Activated CD4-positive, alpha-beta T cell treated with anti-CD3 and anti-CD28 coated beads, Interleukin-2, amount 10 ng/mL, durations not matched to agents 7 days and 5 days (primary cell): ENCODE data around the gene KCNMA1. TPM values are rescaled to one million over a fixed set of nuclear protein-coding genes. Genes with fewer than 3 reads are reported as not detected.

Source experiments
- CTCF ChIA-PET: fragments of 350-600 bp; sonication (Branson Sonifier 250); formaldehyde crosslinking; loops from one replicate; lab custom pipeline; 2021; ENCODE audit warnings: antibody characterized with exemption; lab: Charles Lee
- POLR2A ChIA-PET: fragments of 350-600 bp; sonication (Branson Sonifier 250); formaldehyde crosslinking; loops from one replicate; lab custom pipeline; 2021; ENCODE audit warnings: antibody characterized with exemption; lab: Charles Lee
- DNase-seq: peaks from one replicate; pipeline ENCODE4 v3.0.0-alpha.2; 2020
- H3K27ac Mint-ChIP-seq: one replicate; pipeline ENCODE4 v1.8.0; 2021; ENCODE audit warnings: mild to moderate bottlenecking, moderate library complexity, mixed read lengths
- H3K27me3 Mint-ChIP-seq: one replicate; pipeline ENCODE4 v1.8.0; 2021; ENCODE audit warnings: mixed read lengths
- H3K36me3 Mint-ChIP-seq: one replicate; pipeline ENCODE4 v1.8.0; 2021; ENCODE audit warnings: low read depth, mixed read lengths
- H3K4me1 Mint-ChIP-seq: one replicate; pipeline ENCODE4 v1.8.0; 2021; ENCODE audit warnings: mixed read lengths
- H3K4me3 Mint-ChIP-seq: one replicate; pipeline ENCODE4 v1.8.0; 2021; ENCODE audit warnings: mild to moderate bottlenecking, moderate library complexity, mixed read lengths
- H3K9me3 Mint-ChIP-seq: one replicate; pipeline ENCODE4 v1.8.0; 2021; ENCODE audit warnings: mixed read lengths
- total RNA-seq, 2 experiments: library from RNA; stranded (reverse); gene quantifications; one replicate each; pipeline ENCODE4 v1.2.3, GENCODE V29; 2021

The KCNMA1 gene
- total RNA-seq, 2 experiments from 2014 or later, result not detected

GRCh38 chr10:77492368-77492994, 145.1 kb downstream of the KCNMA1 start:
- DNase-seq, result no peak
- Mint-ChIP-seq H3K27ac (no peak overlapping the region), H3K9me3 (no peaks in the 10 kb centered on the region), H3K4me1 (no peaks in the 10 kb centered on the region), H3K27me3 (no peaks in the 10 kb centered on the region), H3K36me3 (no peaks in the 10 kb centered on the region), H3K4me3 (no peak overlapping the region)
- ChIA-PET POLR2A (no interaction called here), CTCF (no interaction called here)

- ChIA-PET POLR2A (no interaction called here), CTCF (no interaction called here)
- Mint-ChIP-seq H3K4me3 (no peak overlapping the region), H3K9me3 (no peaks in the 10 kb centered on the region), H3K36me3 (no peaks in the 10 kb centered on the region), H3K27ac (no peak overlapping the region), H3K27me3 (no peaks in the 10 kb centered on the region), H3K4me1 (no peaks in the 10 kb centered on the region)
- no peak for DNase-seq
Observed at GRCh38 chr10:77490534-77491314, 146.9 kb downstream of the KCNMA1 start.

- POLR2A ChIA-PET, result interaction anchor here (0.6 kb wide), 1 partner anchor 147 kb away, joined by 3 read pairs; no protein-coding TSS in a partner anchor
- Mint-ChIP-seq H3K27ac (no peak overlapping the region), H3K9me3 (no peaks in the 10 kb centered on the region), H3K4me3 (no peak overlapping the region), H3K27me3 (no peaks in the 10 kb centered on the region), H3K4me1 (no peaks in the 10 kb centered on the region), H3K36me3 (no peaks in the 10 kb centered on the region)
- CTCF ChIA-PET, result interaction anchor here (0.5 kb wide), 1 partner anchor 1082 kb away, joined by 3 read pairs; no protein-coding TSS in a partner anchor
- DNase-seq, result no peak
Observed at GRCh38 chr10:77486517-77486916, 151.1 kb downstream of the KCNMA1 start.

GRCh38 chr10:77485847-77486246, 151.8 kb downstream of the KCNMA1 start:
- CTCF ChIA-PET, result no interaction called here
- Mint-ChIP-seq H3K4me3 (no peak overlapping the region), H3K4me1 (no peaks in the 10 kb centered on the region), H3K27me3 (no peaks in the 10 kb centered on the region), H3K9me3 (no peaks in the 10 kb centered on the region), H3K36me3 (no peaks in the 10 kb centered on the region), H3K27ac (no peak overlapping the region)
- POLR2A ChIA-PET, result no interaction called here
- no peak for DNase-seq

GRCh38 chr10:77482072-77482471, 155.5 kb downstream of the KCNMA1 start:
- H3K27ac Mint-ChIP-seq, result no peak overlapping the region
- H3K27me3 Mint-ChIP-seq, result peaks cover 2% of the 10 kb centered on the region
- H3K36me3 Mint-ChIP-seq, result no peaks in the 10 kb centered on the region
- DNase-seq, result no peak
- POLR2A ChIA-PET, result no interaction called here
- CTCF ChIA-PET, result no interaction called here
- H3K9me3 Mint-ChIP-seq, result no peaks in the 10 kb centered on the region
- H3K4me1 Mint-ChIP-seq, result no peaks in the 10 kb centered on the region
- H3K4me3 Mint-ChIP-seq, result no peak overlapping the region

GRCh38 chr10:77479586-77479985, 158.0 kb downstream of the KCNMA1 start:
- H3K36me3 Mint-ChIP-seq, result no peaks in the 10 kb centered on the region
- H3K27me3 Mint-ChIP-seq, result peaks cover 2% of the 10 kb centered on the region
- H3K27ac Mint-ChIP-seq, result no peak overlapping the region
- CTCF ChIA-PET, result no interaction called here
- POLR2A ChIA-PET, result no interaction called here
- no peak overlapping the region for H3K4me3 Mint-ChIP-seq
- no peaks in the 10 kb centered on the region for H3K9me3 Mint-ChIP-seq
- H3K4me1 Mint-ChIP-seq, result no peaks in the 10 kb centered on the region
- DNase-seq, result no peak

- no peak for DNase-seq
- H3K4me1 Mint-ChIP-seq, result no peaks in the 10 kb centered on the region
- no peak overlapping the region for H3K4me3 Mint-ChIP-seq
- H3K36me3 Mint-ChIP-seq, result no peaks in the 10 kb centered on the region
- no peaks in the 10 kb centered on the region for H3K9me3 Mint-ChIP-seq
- ChIA-PET CTCF (no interaction called here), POLR2A (no interaction called here)
- H3K27me3 Mint-ChIP-seq, result peaks cover 2% of the 10 kb centered on the region
- H3K27ac Mint-ChIP-seq, result no peak overlapping the region
Observed at GRCh38 chr10:77478962-77479359, 158.6 kb downstream of the KCNMA1 start.

- ChIA-PET CTCF (no interaction called here), POLR2A (no interaction called here)
- H3K9me3 Mint-ChIP-seq, result no peaks in the 10 kb centered on the region
- peaks cover 2% of the 10 kb centered on the region for H3K27me3 Mint-ChIP-seq
- DNase-seq, result no peak
- H3K4me3 Mint-ChIP-seq, result no peak overlapping the region
- no peak overlapping the region for H3K27ac Mint-ChIP-seq
- H3K36me3 Mint-ChIP-seq, result no peaks in the 10 kb centered on the region
- H3K4me1 Mint-ChIP-seq, result no peaks in the 10 kb centered on the region
Observed at GRCh38 chr10:77478247-77478961, 159.2 kb downstream of the KCNMA1 start.

- no peak overlapping the region for H3K4me3 Mint-ChIP-seq
- H3K27ac Mint-ChIP-seq, result no peak overlapping the region
- H3K4me1 Mint-ChIP-seq, result no peaks in the 10 kb centered on the region
- CTCF ChIA-PET, result no interaction called here
- POLR2A ChIA-PET, result no interaction called here
- DNase-seq, result no peak
- peaks cover 2% of the 10 kb centered on the region for H3K27me3 Mint-ChIP-seq
- H3K9me3 Mint-ChIP-seq, result no peaks in the 10 kb centered on the region
- no peaks in the 10 kb centered on the region for H3K36me3 Mint-ChIP-seq
Observed at GRCh38 chr10:77475522-77475921, 162.1 kb downstream of the KCNMA1 start.

- ChIA-PET POLR2A (no interaction called here), CTCF (no interaction called here)
- Mint-ChIP-seq H3K4me3 (no peak overlapping the region), H3K36me3 (no peaks in the 10 kb centered on the region), H3K9me3 (no peaks in the 10 kb centered on the region), H3K27me3 (peaks cover 2% of the 10 kb centered on the region), H3K27ac (no peak overlapping the region), H3K4me1 (no peaks in the 10 kb centered on the region)
- no peak for DNase-seq
Observed at GRCh38 chr10:77474939-77475338, 162.7 kb downstream of the KCNMA1 start.

GRCh38 chr10:77474386-77474785, 163.2 kb downstream of the KCNMA1 start:
- Mint-ChIP-seq H3K4me3 (no peak overlapping the region), H3K4me1 (no peaks in the 10 kb centered on the region), H3K9me3 (no peaks in the 10 kb centered on the region), H3K27ac (no peak overlapping the region), H3K36me3 (no peaks in the 10 kb centered on the region), H3K27me3 (peaks cover 2% of the 10 kb centered on the region)
- no peak for DNase-seq
- ChIA-PET CTCF (no interaction called here), POLR2A (no interaction called here)

- ChIA-PET POLR2A (no interaction called here), CTCF (no interaction called here)
- Mint-ChIP-seq H3K36me3 (no peaks in the 10 kb centered on the region), H3K27me3 (no peaks in the 10 kb centered on the region), H3K4me1 (no peaks in the 10 kb centered on the region), H3K9me3 (no peaks in the 10 kb centered on the region), H3K4me3 (no peak overlapping the region), H3K27ac (no peak overlapping the region)
- DNase-seq, result no peak
Observed at GRCh38 chr10:77472146-77472545, 165.5 kb downstream of the KCNMA1 start.

GRCh38 chr10:77471069-77471536, 166.5 kb downstream of the KCNMA1 start:
- Mint-ChIP-seq H3K9me3 (no peaks in the 10 kb centered on the region), H3K4me3 (no peak overlapping the region), H3K4me1 (no peaks in the 10 kb centered on the region), H3K27ac (no peak overlapping the region), H3K36me3 (no peaks in the 10 kb centered on the region), H3K27me3 (no peaks in the 10 kb centered on the region)
- DNase-seq, result no peak
- CTCF ChIA-PET, result no interaction called here
- POLR2A ChIA-PET, result no interaction called here
